NCI-H524 (cell line): ENCODE measurements around the gene SLC25A46.
"Not testable (repeated sequence)": the region's sequence is repeated elsewhere in the genome, so short reads cannot be mapped to it uniquely, and the experiment has no call there.

Source experiments
- DNase-seq, 2 experiments: peaks; one replicate each; lab custom pipeline; 2025; lab: John Stamatoyannopoulos, UW

Gene SLC25A46

GRCh38 chr5:110757118-110757729 lies 18.4 kb downstream of the SLC25A46 start:
- DNase-seq = peak in 1 of 2 experiments; percentile 44

- no peak for DNase-seq
Measured at GRCh38 chr5:110760158-110760557, 21.4 kb downstream of the SLC25A46 start.

- DNase-seq = no peak
Measured at GRCh38 chr5:110768138-110768860, 29.5 kb downstream of the SLC25A46 start.

- no peak for DNase-seq
Measured at GRCh38 chr5:110769000-110769681, 30.3 kb downstream of the SLC25A46 start.

GRCh38 chr5:110770286-110770685 lies 31.5 kb downstream of the SLC25A46 start:
- DNase-seq = no peak

- no peak for DNase-seq
Measured at GRCh38 chr5:110784901-110785300, 46.1 kb downstream of the SLC25A46 start.

- DNase-seq = no peak
Measured at GRCh38 chr5:110785356-110785755, 46.5 kb downstream of the SLC25A46 start.

- DNase-seq = not testable (repeated sequence)
Measured at GRCh38 chr5:110788006-110788405, 49.2 kb downstream of the SLC25A46 start.

GRCh38 chr5:110790673-110791072 lies 51.9 kb downstream of the SLC25A46 start:
- peak in 1 of 2 experiments; percentile 26 for DNase-seq

GRCh38 chr5:110802998-110803397 lies 64.2 kb downstream of the SLC25A46 start:
- no peak for DNase-seq

- no peak for DNase-seq
Measured at GRCh38 chr5:110803467-110804326, 64.9 kb downstream of the SLC25A46 start.

GRCh38 chr5:110807169-110807568 lies 68.4 kb downstream of the SLC25A46 start:
- no peak for DNase-seq

GRCh38 chr5:110809006-110809405 lies 70.2 kb downstream of the SLC25A46 start:
- no peak for DNase-seq
